ENCODE measurements around the gene CBY3. TPM values are rescaled to one million over a fixed set of nuclear protein-coding genes. Genes with fewer than 3 reads are reported as not detected.

Gene CBY3
- total and polyA plus RNA-seq, 9 donors: 0.65 TPM; not detected in 8

DNA sequence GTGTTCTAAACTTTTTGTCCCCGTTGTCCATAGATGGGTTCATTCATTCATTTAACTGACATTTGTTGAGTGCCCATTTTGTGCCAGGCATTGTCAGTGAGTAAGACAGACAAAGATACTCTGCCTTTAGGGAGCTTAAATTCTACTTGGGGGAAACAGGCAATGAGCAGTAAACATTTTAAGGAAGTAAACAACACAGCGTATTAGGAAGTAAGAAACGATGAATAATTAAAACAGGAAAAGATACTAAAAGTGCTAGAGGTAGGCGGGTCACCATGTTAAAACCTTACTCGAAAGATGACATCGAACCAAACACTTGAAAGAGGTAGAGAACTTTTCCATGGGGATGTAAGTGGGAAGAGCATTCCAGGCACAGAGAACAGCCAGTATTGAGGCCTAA lies 46.3 kb upstream of the CBY3 start:
- Histone ChIP-seq H3K27me3 (no peaks in the 10 kb centered on the region), H3K9me3 (no peaks in the 10 kb centered on the region), H3K4me3 (no peak overlapping the region), H3K36me3 (no peaks in the 10 kb centered on the region), H3K4me1 (ENCODE audit: insufficient read depth) (no peaks in the 10 kb centered on the region), H3K27ac (no peak overlapping the region)
- 87 to 91% (median 90%) methylated on average over 6 of the region's 6 CpGs for WGBS, 3 donors
- intact Hi-C loops (cut with DNase I): no loop called here
- DNase-seq: no peak
- TF ChIP-seq EP300 (IDR thresholded peaks at IDR 0.05): no peak
- TF ChIP-seq, protein P1, sequence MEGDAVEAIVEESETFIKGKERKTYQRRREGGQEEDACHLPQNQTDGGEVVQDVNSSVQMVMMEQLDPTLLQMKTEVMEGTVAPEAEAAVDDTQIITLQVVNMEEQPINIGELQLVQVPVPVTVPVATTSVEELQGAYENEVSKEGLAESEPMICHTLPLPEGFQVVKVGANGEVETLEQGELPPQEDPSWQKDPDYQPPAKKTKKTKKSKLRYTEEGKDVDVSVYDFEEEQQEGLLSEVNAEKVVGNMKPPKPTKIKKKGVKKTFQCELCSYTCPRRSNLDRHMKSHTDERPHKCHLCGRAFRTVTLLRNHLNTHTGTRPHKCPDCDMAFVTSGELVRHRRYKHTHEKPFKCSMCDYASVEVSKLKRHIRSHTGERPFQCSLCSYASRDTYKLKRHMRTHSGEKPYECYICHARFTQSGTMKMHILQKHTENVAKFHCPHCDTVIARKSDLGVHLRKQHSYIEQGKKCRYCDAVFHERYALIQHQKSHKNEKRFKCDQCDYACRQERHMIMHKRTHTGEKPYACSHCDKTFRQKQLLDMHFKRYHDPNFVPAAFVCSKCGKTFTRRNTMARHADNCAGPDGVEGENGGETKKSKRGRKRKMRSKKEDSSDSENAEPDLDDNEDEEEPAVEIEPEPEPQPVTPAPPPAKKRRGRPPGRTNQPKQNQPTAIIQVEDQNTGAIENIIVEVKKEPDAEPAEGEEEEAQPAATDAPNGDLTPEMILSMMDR (IDR thresholded peaks at IDR 0.05): no peak
- no peak for TF ChIP-seq POLR2A (IDR thresholded peaks at IDR 0.05)

DNA sequence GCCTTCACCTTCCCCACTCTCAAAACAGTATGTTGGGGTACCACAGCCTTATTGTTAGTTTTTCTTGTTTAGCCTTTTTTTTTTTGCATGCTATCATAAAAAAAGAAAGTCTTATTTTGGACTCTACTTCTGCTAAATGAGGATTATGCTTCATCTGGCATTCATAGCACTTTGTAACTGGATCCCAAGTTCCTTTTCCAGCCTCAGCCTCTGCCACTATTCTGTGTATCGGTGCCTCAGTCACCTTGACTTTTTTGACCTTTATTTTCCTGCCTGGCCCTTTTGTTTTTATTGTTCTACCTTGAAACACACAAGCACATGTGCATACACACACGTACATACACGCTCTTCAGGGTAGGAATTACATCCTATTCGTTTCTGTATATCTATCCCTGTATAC lies 43.3 kb upstream of the CBY3 start:
- H3K4me3 ChIP-seq: no peak overlapping the region
- TF ChIP-seq, protein P1 (IDR thresholded peaks at IDR 0.05): no peak
- TF ChIP-seq POLR2A (IDR thresholded peaks at IDR 0.05) (no peak), EP300 (IDR thresholded peaks at IDR 0.05) (no peak)
- intact Hi-C loops (cut with DNase I): no loop called here
- no peaks in the 10 kb centered on the region for H3K4me1 ChIP-seq (ENCODE audit: insufficient read depth)
- H3K27me3 ChIP-seq: no peaks in the 10 kb centered on the region
- no peak for DNase-seq
- no peaks in the 10 kb centered on the region for H3K9me3 ChIP-seq
- no peak overlapping the region for H3K27ac ChIP-seq
- 84 to 88% (median 88%) methylated on average over 4 of the region's 4 CpGs for WGBS, 3 donors
- no peaks in the 10 kb centered on the region for H3K36me3 ChIP-seq

DNA sequence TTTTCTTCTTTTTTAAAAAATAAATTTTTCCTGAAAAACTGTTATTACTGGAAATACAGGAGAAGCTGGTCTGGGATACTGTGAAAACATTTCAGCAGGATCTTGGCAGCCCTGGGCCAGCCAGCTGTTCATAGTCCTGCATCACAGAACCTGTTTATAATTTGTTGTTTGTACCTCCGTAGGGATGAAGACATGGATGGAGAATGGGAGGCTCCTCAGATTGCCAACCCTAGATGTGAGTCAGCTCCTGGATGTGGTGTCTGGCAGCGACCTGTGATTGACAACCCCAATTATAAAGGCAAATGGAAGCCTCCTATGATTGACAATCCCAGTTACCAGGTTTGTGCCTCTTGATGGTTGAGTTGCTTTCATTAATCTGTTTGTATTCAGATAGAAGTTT lies 39.4 kb upstream of the CBY3 start:
- 62 to 70% (median 65%) methylated on average over 2 of the region's 2 CpGs for WGBS, 3 donors
- H3K36me3 ChIP-seq: no peaks in the 10 kb centered on the region
- no peaks in the 10 kb centered on the region for H3K9me3 ChIP-seq
- no peak overlapping the region for H3K4me3 ChIP-seq
- H3K27me3 ChIP-seq: no peaks in the 10 kb centered on the region
- intact Hi-C loops (cut with DNase I): no loop called here
- no peak overlapping the region for H3K27ac ChIP-seq
- TF ChIP-seq EP300 (IDR thresholded peaks at IDR 0.05) (no peak), POLR2A (IDR thresholded peaks at IDR 0.05) (no peak)
- TF ChIP-seq, protein P1 (IDR thresholded peaks at IDR 0.05): no peak
- no peak for DNase-seq
- H3K4me1 ChIP-seq (ENCODE audit: insufficient read depth): no peaks in the 10 kb centered on the region

DNA sequence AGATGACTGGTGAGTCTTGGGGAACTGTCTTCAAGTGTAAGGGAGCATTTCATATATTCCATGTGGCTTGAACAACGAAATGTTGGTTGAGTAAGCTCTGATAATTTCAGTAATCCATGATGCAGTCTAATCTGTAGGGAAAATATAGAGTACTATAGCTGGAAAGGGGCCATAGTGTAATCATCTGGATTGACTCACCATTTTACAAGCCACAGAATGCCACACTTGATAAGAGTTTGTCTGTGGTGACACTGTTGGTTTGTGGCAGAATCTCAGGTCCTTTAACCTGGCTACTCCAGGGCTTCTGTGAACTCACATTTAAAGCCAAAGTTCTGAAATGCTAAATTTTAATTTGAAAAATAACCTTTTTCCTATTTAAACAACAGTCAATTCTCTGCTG lies 35.5 kb upstream of the CBY3 start:
- no peak overlapping the region for H3K27ac ChIP-seq
- H3K9me3 ChIP-seq: no peaks in the 10 kb centered on the region
- H3K36me3 ChIP-seq: no peaks in the 10 kb centered on the region
- 85 to 91% (median 90%) methylated on average over 1 of the region's 1 CpG for WGBS, 3 donors
- no peaks in the 10 kb centered on the region for H3K4me1 ChIP-seq (ENCODE audit: insufficient read depth)
- no peak for TF ChIP-seq EP300 (IDR thresholded peaks at IDR 0.05)
- TF ChIP-seq, protein P1 (IDR thresholded peaks at IDR 0.05): no peak
- TF ChIP-seq POLR2A (IDR thresholded peaks at IDR 0.05): no peak
- intact Hi-C loops (cut with DNase I): no loop called here
- H3K27me3 ChIP-seq: no peaks in the 10 kb centered on the region
- no peak for DNase-seq
- H3K4me3 ChIP-seq: no peak overlapping the region
